GM06990 (cell line): Measurements from ENCODE around the gene ADAMTS16.

Experiments used
- DNase-seq: peaks from one replicate; pipeline ENCODE4 v3.0.0-alpha.2; 2011; ENCODE audit not compliant: insufficient read length; ENCODE audit errors: extremely low read depth
- H3K27me3 ChIP-seq: replicated peaks from 2 replicates; pipeline ENCODE4 v1.6.0; 2011; ENCODE audit warnings: low read length; ENCODE audit not compliant: control insufficient read depth, insufficient read depth
- H3K36me3 ChIP-seq: 2 replicates; pipeline ENCODE4 v1.5.1; 2011; ENCODE audit warnings: low read length; ENCODE audit not compliant: control insufficient read depth, insufficient read depth
- H3K4me3 ChIP-seq: replicated peaks from 2 replicates; pipeline ENCODE4 v1.5.1; 2011; ENCODE audit warnings: low read depth, mild to moderate bottlenecking, control low read depth, low read length
- CTCF ChIP-seq: IDR thresholded peaks from 2 replicates; pipeline ENCODE4 v1.5.1; 2011; ENCODE audit warnings: low read length, control low read depth, mild to moderate bottlenecking, inconsistent platforms; ENCODE audit not compliant: insufficient read depth, poor library complexity, severe bottlenecking

The ADAMTS16 gene

GRCh38 chr5:5242056-5242455 is 101.9 kb downstream of the ADAMTS16 start:
- DNase-seq = no peak
- Histone ChIP-seq H3K36me3 (no peaks in the 10 kb centered on the region), H3K4me3 (no peak overlapping the region), H3K27me3 (no peaks in the 10 kb centered on the region; the same call in 1 of the 2 replicates)
- no peak for TF ChIP-seq CTCF

- no peaks in the 10 kb centered on the region for H3K36me3 ChIP-seq
- no peaks in the 10 kb centered on the region; the same call in 1 of the 2 replicates for H3K27me3 ChIP-seq
- no peak overlapping the region for H3K4me3 ChIP-seq
- DNase-seq = no peak
- TF ChIP-seq CTCF = no peak
These were observed 106.6 kb downstream of the ADAMTS16 start for GRCh38 chr5:5246736-5247135.

- Histone ChIP-seq H3K36me3 (no peaks in the 10 kb centered on the region), H3K4me3 (no peak overlapping the region), H3K27me3 (no peaks in the 10 kb centered on the region)
- no peak for DNase-seq
- TF ChIP-seq CTCF = no peak
These were observed 110.6 kb downstream of the ADAMTS16 start for GRCh38 chr5:5250758-5251157.

- no peak for TF ChIP-seq CTCF
- Histone ChIP-seq H3K4me3 (no peak overlapping the region), H3K27me3 (no peaks in the 10 kb centered on the region), H3K36me3 (no peaks in the 10 kb centered on the region)
- no peak for DNase-seq
These were observed 112.0 kb downstream of the ADAMTS16 start for GRCh38 chr5:5252106-5252505.

GRCh38 chr5:5257353-5257752 is 117.2 kb downstream of the ADAMTS16 start:
- H3K36me3 ChIP-seq = no peaks in the 10 kb centered on the region
- no peak overlapping the region for H3K4me3 ChIP-seq
- H3K27me3 ChIP-seq = no peaks in the 10 kb centered on the region
- no peak for DNase-seq
- no peak for TF ChIP-seq CTCF

GRCh38 chr5:5258564-5258963 is 118.4 kb downstream of the ADAMTS16 start:
- TF ChIP-seq CTCF = no peak
- Histone ChIP-seq H3K36me3 (no peaks in the 10 kb centered on the region), H3K27me3 (no peaks in the 10 kb centered on the region), H3K4me3 (no peak overlapping the region)
- no peak for DNase-seq
